GM10847 (cell line): ENCODE data around the gene CNTN5.

Experiments
- POLR2A ChIP-seq: IDR thresholded peaks from 2 replicates; pipeline ENCODE4 v1.6.1; 2011; ENCODE audit not compliant: insufficient read length; ENCODE audit errors: extremely low read depth

CNTN5 gene

DNA sequence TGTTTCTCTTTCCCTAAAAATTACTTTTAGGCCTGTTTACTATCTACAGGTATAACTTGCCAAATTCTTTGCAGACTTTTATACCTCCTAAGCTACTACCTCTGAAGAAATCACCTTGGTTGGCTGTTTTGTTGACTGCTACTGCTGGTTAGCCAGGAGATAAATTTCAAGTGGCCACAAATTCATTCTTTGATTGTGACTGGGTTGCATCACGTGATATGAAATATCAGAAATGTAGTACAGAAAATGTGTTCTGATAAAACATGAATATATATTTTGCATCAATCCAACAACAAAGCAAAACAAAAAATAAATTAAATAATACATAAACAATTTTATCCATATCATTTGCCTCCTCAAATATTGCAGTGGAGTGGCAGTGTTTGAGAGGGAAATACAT is 291.1 kb downstream of the CNTN5 start:
- TF ChIP-seq POLR2A = no peak

GRCh38 chr11:99316776-99317520 is 296.2 kb downstream of the CNTN5 start:
- no peak for TF ChIP-seq POLR2A

- no peak for TF ChIP-seq POLR2A
Measured at GRCh38 chr11:99320769-99321290, 300.1 kb downstream of the CNTN5 start.

DNA sequence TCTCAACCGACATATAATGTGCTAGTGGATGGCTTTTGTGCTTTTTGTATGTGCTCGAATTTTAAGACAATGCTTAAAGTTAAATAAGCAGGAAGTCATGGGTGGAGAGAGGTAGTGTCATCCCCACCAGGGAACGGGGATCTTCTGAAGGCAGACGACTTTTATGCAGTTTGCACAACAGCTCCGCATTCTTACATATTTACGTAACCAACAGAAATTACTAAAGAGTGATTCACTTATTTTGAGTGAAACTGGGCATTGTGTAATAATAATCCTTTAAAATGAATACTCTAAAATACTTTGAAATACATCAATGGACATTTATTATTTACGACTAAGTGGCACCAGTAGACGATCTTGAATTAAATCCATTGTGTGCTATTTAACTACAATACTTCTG is 305.1 kb downstream of the CNTN5 start:
- TF ChIP-seq POLR2A = no peak

DNA sequence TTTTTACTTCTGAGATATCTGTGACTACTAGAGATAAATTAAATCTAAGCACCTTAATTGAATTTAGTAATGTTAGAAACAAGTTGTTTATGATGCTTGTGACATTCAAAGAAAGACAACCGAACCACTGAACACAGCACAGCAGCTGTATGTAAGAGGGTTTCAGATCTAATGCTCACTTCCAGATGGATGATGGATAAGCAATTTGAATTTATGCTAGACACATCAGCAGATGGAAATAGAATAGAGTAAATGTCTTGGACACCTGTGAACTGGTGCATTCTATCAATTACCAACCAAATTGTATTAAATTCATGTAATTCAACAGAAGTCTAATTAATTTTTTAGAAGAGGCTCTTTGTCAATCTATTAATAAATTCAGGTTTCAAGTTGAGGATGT is 306.3 kb downstream of the CNTN5 start:
- TF ChIP-seq POLR2A = no peak

GRCh38 chr11:99327527-99327926 is 306.8 kb downstream of the CNTN5 start:
- no peak for TF ChIP-seq POLR2A

DNA sequence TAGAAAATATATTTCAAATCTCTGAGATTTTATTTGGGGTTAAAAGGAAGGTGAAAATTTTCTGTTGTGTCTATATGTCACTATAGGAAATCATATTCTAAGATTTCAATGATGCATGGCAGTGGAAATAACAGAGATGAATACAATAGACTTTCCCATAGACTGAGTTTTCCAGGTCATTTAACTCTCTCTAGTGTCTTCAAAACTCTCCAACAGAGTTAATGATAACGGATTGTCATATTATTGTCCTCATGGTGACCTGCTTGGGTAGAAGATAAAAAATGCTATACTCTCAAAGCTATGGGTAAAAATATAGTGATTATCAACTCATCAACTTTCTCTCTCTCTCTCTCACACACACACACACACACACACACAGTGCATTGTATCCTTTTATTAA is 312.9 kb downstream of the CNTN5 start:
- no peak for TF ChIP-seq POLR2A

DNA sequence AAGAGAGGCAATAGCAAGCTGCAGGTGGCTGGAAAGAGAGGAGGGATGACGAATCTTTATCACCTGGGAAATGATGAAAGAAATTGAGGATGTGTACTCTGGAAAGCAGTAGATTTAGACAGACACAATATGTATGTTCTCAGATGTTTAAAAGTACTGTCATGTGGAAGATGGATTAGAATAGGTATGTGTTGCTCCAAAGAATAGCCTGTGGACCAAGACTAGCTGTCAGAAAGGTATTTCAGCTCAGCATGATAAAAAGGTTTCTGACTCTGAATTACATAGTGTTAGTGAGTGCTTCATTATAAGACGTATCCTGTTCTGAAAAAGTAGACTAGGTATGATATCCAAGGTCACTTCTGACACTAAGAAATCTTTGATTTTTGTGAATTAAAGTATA is 322.4 kb downstream of the CNTN5 start:
- no peak for TF ChIP-seq POLR2A

DNA sequence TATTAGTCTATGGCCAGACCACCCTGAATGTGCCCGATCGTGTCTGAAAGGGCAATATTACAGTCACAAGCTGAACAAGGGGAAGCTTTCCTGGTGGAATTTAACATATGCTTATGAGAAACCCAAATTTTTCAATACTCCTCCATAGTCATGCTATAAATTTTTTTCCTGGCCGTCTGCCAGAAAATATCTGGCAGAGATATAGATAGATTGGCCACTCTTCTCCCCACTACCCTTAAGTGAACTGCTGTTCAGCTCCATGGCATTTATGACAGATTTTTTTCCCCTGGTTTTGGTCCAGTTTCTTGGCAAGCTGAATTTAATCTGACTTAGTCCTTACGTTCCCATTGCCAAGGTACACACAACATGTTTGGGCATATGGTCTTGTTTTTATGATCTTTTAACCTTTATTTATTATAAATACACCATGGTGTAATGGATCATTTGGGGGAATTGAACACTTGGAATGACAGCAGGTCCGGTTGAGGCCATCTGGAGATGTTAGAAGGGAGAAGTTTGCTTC is 328.5 kb downstream of the CNTN5 start:
- TF ChIP-seq POLR2A = no peak

DNA sequence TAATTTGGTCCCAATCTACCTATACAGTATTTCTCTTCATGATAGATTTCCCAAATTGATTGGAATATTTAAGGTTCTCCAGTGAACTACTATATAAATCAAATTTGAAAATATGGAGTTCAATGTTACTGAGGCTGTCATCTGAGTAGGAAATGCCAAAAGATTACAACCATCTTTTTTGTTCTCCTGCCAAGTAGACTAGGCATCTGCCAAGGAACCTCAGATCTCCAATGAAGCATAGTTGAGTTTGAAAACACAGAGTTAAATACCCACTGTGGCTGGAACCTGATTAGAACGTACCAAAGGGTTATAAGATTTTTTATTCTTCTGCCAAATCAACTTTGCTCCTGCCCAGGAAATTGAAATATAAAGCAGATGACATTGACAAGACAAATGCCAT is 330.9 kb downstream of the CNTN5 start:
- no peak for TF ChIP-seq POLR2A

DNA sequence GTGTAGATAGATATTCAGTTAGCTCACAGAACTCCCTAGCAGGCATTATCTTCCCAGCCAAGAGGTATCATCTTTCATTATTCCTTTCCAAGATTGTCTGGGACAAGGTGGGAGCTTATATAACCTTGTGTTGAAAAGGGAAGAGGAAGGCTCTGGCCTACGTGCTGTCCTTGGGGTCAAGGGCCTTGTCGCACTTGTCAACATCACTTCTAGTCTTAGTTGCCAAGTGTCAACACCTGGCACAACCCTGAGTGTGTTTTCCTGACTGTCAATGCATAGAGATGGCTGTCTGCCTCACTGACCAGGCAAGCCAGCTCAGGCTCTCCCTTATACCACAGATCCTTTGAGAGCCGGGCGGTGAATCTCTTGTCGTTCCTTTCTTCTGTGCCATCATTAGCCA is 331.9 kb downstream of the CNTN5 start:
- TF ChIP-seq POLR2A = no peak

- TF ChIP-seq POLR2A = no peak
Measured at GRCh38 chr11:99366546-99366945, 345.8 kb downstream of the CNTN5 start.

GRCh38 chr11:99368583-99368982 is 347.8 kb downstream of the CNTN5 start:
- no peak for TF ChIP-seq POLR2A

DNA sequence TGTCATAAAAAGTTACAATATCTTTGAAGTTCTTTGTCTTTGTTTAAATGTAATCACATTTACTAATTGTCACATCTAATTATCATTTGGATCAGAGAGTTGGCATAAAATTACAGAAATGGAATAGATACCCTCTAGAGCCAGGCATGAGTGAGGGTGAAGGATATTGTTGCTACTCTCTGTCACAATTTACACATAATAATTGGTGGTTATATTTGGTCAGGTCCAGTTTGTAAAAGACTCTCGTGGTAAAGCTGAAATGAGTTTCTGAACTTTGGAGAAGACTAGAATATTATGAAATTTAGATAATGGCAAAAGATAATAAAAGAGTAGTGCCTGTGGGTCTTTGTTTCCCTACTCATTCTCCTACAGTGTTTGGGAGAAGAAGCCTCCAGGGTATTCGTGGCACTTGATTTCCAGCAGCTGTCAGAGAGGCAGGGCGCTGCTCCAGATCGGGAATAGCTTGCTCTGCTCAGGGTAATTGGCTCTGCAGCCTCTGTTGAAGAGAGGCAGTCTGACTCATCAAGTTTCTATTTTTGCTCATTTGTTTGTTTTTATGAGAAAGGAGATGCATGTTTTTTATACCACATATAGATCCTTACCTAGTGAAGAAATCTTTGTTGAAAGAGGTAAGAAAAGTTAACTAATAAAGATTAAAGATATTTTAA is 349.9 kb downstream of the CNTN5 start:
- TF ChIP-seq POLR2A = no peak

- TF ChIP-seq POLR2A = no peak
Measured at GRCh38 chr11:99371257-99371656, 350.5 kb downstream of the CNTN5 start.

DNA sequence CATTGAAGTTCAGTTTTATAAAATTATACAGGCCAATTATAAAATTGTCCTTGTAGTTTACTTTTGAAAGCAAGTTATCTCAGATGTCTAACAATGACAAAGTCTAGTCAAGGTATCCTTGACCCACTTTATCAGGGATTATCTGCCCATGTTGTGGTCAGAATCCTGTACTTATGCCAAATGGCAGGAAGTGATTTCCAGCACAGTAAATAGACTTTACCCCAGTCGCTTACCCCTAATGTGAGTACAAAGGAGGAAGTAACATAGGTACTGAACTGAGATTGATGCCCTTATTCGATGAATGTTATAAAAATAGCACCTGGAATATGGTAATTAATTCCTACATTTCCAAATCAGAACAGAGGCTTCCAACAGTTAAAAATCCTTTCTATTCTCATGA is 355.7 kb downstream of the CNTN5 start:
- TF ChIP-seq POLR2A = no peak
